ENCODE data around the gene AVPR1B. TPM values are rescaled to one million over a fixed set of nuclear protein-coding genes. Genes with fewer than 3 reads are reported as not detected.

AVPR1B gene
- total RNA-seq, 1 experiment from 2014 or later: not detected

GRCh38 chr1:206102292-206102936, 14.8 kb downstream of the AVPR1B start:
- H3K9me3 ChIP-seq: no peaks in the 10 kb centered on the region
- ChIA-PET CTCF (no interaction called here), POLR2A (no interaction called here)
- Mint-ChIP-seq H3K27ac (ENCODE audit: unreplicated experiment) (no peak overlapping the region), H3K27me3 (ENCODE audit: insufficient read depth, unreplicated experiment) (peaks cover 18% of the 10 kb centered on the region), H3K4me3 (ENCODE audit: unreplicated experiment) (no peak overlapping the region), H3K36me3 (ENCODE audit: insufficient read depth, unreplicated experiment) (no peaks in the 10 kb centered on the region), H3K4me1 (ENCODE audit: low read depth, unreplicated experiment) (no peaks in the 10 kb centered on the region), H3K9me3 (ENCODE audit: unreplicated experiment) (no peaks in the 10 kb centered on the region)
- H3K4me3 ChIP-seq (ENCODE audit: low read depth, low read length): no peak overlapping the region
- DNase-seq: no peak
- intact Hi-C loops (cut with micrococcal nuclease; ENCODE audit: unreplicated experiment): no loop called here
- no peaks in the 10 kb centered on the region for H3K4me1 ChIP-seq
- no peaks in the 10 kb centered on the region for H3K36me3 ChIP-seq (ENCODE audit: control insufficient read depth, insufficient read depth, low read length)
- BruUV-seq (replicated peaks): no TSS peak
- no peaks in the 10 kb centered on the region; the same call in none of the 2 replicates for H3K27me3 ChIP-seq (replicated peaks; ENCODE audit: control insufficient read depth, insufficient read depth, low read length)
- no peak for TF ChIP-seq CTCF (IDR thresholded peaks at IDR 0.05; ENCODE audit: insufficient read depth in 1 of 2, low read depth in 1 of 2, low read length in 1 of 2, severe bottlenecking in 1 of 2, unreplicated experiment in 1 of 2)

- no peaks in the 10 kb centered on the region for H3K36me3 Mint-ChIP-seq (ENCODE audit: insufficient read depth, unreplicated experiment)
- Histone ChIP-seq H3K9me3 (no peaks in the 10 kb centered on the region), H3K4me3 (ENCODE audit: low read depth, low read length) (no peak overlapping the region), H3K27me3 (replicated peaks; ENCODE audit: control insufficient read depth, insufficient read depth, low read length) (no peaks in the 10 kb centered on the region; the same call in none of the 2 replicates), H3K4me1 (no peaks in the 10 kb centered on the region), H3K36me3 (ENCODE audit: control insufficient read depth, insufficient read depth, low read length) (no peaks in the 10 kb centered on the region)
- POLR2A ChIA-PET: no interaction called here
- peak in 1 of 2 experiments; percentile 10 for TF ChIP-seq CTCF (IDR thresholded peaks at IDR 0.05; ENCODE audit: insufficient read depth in 1 of 2, low read depth in 1 of 2, low read length in 1 of 2, severe bottlenecking in 1 of 2, unreplicated experiment in 1 of 2)
- CTCF ChIA-PET: no interaction called here
- H3K27ac Mint-ChIP-seq (ENCODE audit: unreplicated experiment): no peak overlapping the region
- DNase-seq: no peak
- H3K4me1 Mint-ChIP-seq (ENCODE audit: low read depth, unreplicated experiment): no peaks in the 10 kb centered on the region
- H3K4me3 Mint-ChIP-seq (ENCODE audit: unreplicated experiment): no peak overlapping the region
- intact Hi-C loops (cut with micrococcal nuclease; ENCODE audit: unreplicated experiment): no loop called here
- peaks cover 21% of the 10 kb centered on the region for H3K27me3 Mint-ChIP-seq (ENCODE audit: insufficient read depth, unreplicated experiment)
- no peaks in the 10 kb centered on the region for H3K9me3 Mint-ChIP-seq (ENCODE audit: unreplicated experiment)
- no TSS peak for BruUV-seq (replicated peaks)
Observed at GRCh38 chr1:206101351-206102045, 15.7 kb downstream of the AVPR1B start.

- H3K4me1 Mint-ChIP-seq (ENCODE audit: low read depth, unreplicated experiment): no peaks in the 10 kb centered on the region
- no peak overlapping the region for H3K4me3 Mint-ChIP-seq (ENCODE audit: unreplicated experiment)
- ChIA-PET POLR2A (no interaction called here), CTCF (no interaction called here)
- H3K9me3 ChIP-seq: no peaks in the 10 kb centered on the region
- no peak for TF ChIP-seq CTCF (IDR thresholded peaks at IDR 0.05; ENCODE audit: insufficient read depth in 1 of 2, low read depth in 1 of 2, low read length in 1 of 2, severe bottlenecking in 1 of 2, unreplicated experiment in 1 of 2)
- intact Hi-C loops (cut with micrococcal nuclease; ENCODE audit: unreplicated experiment): no loop called here
- no peaks in the 10 kb centered on the region for H3K4me1 ChIP-seq
- H3K27me3 Mint-ChIP-seq (ENCODE audit: insufficient read depth, unreplicated experiment): peaks cover 21% of the 10 kb centered on the region
- H3K27me3 ChIP-seq (replicated peaks; ENCODE audit: control insufficient read depth, insufficient read depth, low read length): no peaks in the 10 kb centered on the region; the same call in none of the 2 replicates
- H3K4me3 ChIP-seq (ENCODE audit: low read depth, low read length): no peak overlapping the region
- H3K9me3 Mint-ChIP-seq (ENCODE audit: unreplicated experiment): no peaks in the 10 kb centered on the region
- no TSS peak for BruUV-seq (replicated peaks)
- H3K36me3 ChIP-seq (ENCODE audit: control insufficient read depth, insufficient read depth, low read length): no peaks in the 10 kb centered on the region
- no peaks in the 10 kb centered on the region for H3K36me3 Mint-ChIP-seq (ENCODE audit: insufficient read depth, unreplicated experiment)
- DNase-seq: no peak
- H3K27ac Mint-ChIP-seq (ENCODE audit: unreplicated experiment): no peak overlapping the region
Observed at GRCh38 chr1:206100226-206100815, 16.9 kb downstream of the AVPR1B start.

All from Caco-2 (cell line).